BJ (cell line): ENCODE results near the gene UBE2S. TPM values are rescaled to one million over a fixed set of nuclear protein-coding genes. Genes with fewer than 3 reads are reported as not detected.

Experiments used
- CTCF ChIA-PET: fragments of 350-600 bp; formaldehyde crosslinking; extraction: SDS; loops from one replicate; lab custom pipeline; 2021; ENCODE audit warnings: antibody characterized with exemption, inconsistent platforms; lab: Yijun Ruan, JAX
- POLR2A ChIA-PET: fragments of 300-600 bp; sonication (Branson Sonifier 250); formaldehyde crosslinking; extraction: SDS; loops from one replicate; lab custom pipeline; 2021; ENCODE audit warnings: antibody characterized with exemption; lab: Charles Lee
- DNase-seq: peaks from one replicate; pipeline ENCODE4 v3.0.0-alpha.2; 2011; ENCODE audit warnings: low read depth
- H3K27me3 ChIP-seq: 2 replicates; pipeline ENCODE4 v1.6.0; 2011; ENCODE audit warnings: low read length; ENCODE audit not compliant: control insufficient read depth, insufficient read depth
- H3K36me3 ChIP-seq: 2 replicates; pipeline ENCODE4 v1.5.1; 2011; ENCODE audit warnings: low read length; ENCODE audit not compliant: control insufficient read depth, insufficient read depth
- H3K4me3 ChIP-seq: 2 replicates; pipeline ENCODE4 v1.5.1; 2011; ENCODE audit warnings: low read depth, mild to moderate bottlenecking, control low read depth, low read length
- CTCF ChIP-seq: IDR thresholded peaks from 2 replicates; pipeline ENCODE4 v1.5.1; 2011; ENCODE audit warnings: low read depth, mild to moderate bottlenecking, control low read depth, inconsistent platforms, low read length, moderate library complexity; ENCODE audit not compliant: insufficient read depth
- polyA plus RNA-seq: library from polyadenylated mRNA; depleted of rRNA; stranded (reverse); fragments of >200 nt; gene quantifications from 2 replicates; pipeline ENCODE4 v1.2.3, GENCODE V29; 2011

UBE2S gene
- polyA plus RNA-seq, 1 experiment, result 79.4 TPM

- Histone ChIP-seq H3K27me3 (no peaks in the 10 kb centered on the region), H3K36me3 (no peaks in the 10 kb centered on the region; the same call in 1 of the 2 replicates), H3K4me3 (peak overlapping the region; percentile 73)
- TF ChIP-seq CTCF, result no peak
- ChIA-PET POLR2A (interaction anchor here (0.6 to 1.8 kb wide), 2 partner anchors 31 to 35 kb away, joined by 4 to 6 read pairs; partner anchors contain the start of gene KMT5C), CTCF (interaction anchor here (2.5 kb wide), 1 partner anchor 68 kb away, joined by 15 read pairs; no protein-coding TSS in a partner anchor)
- no peak for DNase-seq
Observed at GRCh38 chr19:55369653-55370304, 37.8 kb downstream of the UBE2S start.

DNA sequence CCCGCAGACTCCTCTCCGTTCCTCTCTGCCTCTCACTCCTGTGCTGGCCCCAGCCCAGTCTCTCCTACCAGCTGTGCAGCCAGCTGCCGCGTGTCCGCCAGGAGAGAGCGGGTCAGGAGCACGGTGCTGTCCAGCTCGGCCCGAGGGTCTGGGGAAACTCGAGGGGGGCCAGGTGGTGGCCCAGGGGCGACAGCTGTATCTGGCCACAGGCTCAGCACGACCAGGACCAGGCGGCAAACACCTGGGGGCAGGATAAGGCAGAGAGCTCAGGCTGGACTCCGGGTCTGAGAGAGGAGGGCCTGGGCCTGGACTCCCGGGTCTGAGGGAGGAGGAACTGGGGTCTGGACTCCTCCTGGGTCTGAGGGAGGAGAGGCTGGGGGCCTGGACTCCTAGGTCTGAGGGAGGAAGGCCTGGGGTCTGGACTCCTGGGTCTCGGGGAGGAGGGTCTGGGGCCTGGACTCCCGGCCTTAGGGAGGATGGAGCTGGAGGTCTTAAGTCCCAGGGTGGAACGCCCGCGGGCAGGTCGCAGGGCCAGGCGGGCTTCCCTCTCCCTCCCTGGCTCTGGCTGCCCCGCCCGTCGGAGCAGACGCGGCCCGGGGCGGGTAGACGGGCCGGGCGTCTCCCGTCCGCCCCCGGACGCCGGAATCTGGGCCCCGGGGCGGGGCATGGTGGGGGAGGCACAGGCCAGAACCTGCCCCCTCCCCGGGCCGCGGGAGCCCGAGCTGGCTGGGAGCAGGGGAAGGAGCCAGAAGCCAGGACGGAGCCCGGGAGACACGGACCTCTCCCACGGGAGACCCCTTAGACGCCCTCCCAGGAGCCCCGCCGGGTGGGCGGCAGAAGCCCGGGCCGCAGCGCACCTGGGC lies 38.7 kb downstream of the UBE2S start:
- no peaks in the 10 kb centered on the region; the same call in 1 of the 2 replicates for H3K36me3 ChIP-seq
- H3K27me3 ChIP-seq, result no peaks in the 10 kb centered on the region
- CTCF ChIA-PET, result interaction anchor here (0.6 to 2.5 kb wide), 4 partner anchors 14 to 237 kb away, joined by 3 to 15 read pairs (median 4); partner anchors contain the start of gene COX6B2
- no peak for TF ChIP-seq CTCF
- POLR2A ChIA-PET, result interaction anchor here (0.6 to 1.8 kb wide), 2 partner anchors 30 to 36 kb away, joined by 4 to 6 read pairs; partner anchors contain the start of gene KMT5C
- DNase-seq, result no peak
- H3K4me3 ChIP-seq, result peak overlapping the region; percentile 73

DNA sequence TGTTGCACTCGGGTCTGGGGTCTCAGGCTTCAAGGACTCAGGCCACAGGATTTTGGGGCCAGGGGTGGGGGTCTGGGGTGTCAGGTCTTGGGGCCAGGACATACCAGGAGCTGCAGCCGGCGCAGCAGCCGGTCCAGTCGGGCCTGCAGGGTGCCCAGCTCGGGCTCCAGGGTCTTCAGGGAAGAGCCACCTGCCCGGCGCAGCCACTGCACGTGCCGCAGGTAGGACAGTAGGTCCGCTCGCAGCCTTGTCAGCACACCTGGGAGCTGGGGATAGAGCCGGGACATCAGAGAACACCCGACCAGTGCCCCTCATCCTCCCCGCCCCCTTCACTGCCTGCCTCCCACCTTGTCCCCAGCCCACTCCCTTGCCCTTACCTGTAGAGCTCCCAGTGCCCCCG lies 39.5 kb downstream of the UBE2S start:
- Histone ChIP-seq H3K36me3 (no peaks in the 10 kb centered on the region; the same call in 1 of the 2 replicates), H3K27me3 (no peaks in the 10 kb centered on the region), H3K4me3 (peak overlapping the region; percentile 73)
- ChIA-PET POLR2A (no interaction called here), CTCF (interaction anchor here (1.4 to 2.5 kb wide), 3 partner anchors 13 to 76 kb away, joined by 3 to 15 read pairs (median 5); partner anchors contain the start of gene COX6B2)
- TF ChIP-seq CTCF, result no peak
- DNase-seq, result no peak

DNA sequence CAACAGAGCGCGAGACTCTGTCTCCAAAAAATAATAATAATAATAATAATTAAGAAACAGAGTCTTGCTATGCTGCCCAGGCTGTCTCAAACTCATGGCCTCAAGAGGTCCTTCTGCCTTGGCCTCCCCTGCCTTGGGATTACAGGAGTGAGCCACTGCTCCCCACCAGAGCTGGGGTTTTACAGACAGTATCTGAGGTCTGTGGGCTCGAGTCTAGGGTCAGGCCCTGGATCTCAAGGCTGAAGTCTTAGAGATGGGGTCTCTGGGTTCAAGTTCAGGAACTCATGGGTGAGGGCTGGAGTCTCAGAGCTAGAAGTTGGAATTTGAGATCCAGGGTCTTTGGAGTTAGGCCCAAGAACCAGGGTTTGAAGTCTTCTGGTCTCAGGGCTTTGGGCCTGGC lies 40.8 kb downstream of the UBE2S start:
- Histone ChIP-seq H3K4me3 (no peak overlapping the region), H3K36me3 (no peaks in the 10 kb centered on the region; the same call in 1 of the 2 replicates), H3K27me3 (no peaks in the 10 kb centered on the region)
- TF ChIP-seq CTCF, result no peak
- DNase-seq, result no peak
- CTCF ChIA-PET, result no interaction called here
- POLR2A ChIA-PET, result interaction anchor here (1.1 kb wide), 1 partner anchor 27 kb away, joined by 3 read pairs; the partner anchor contains the start of gene KMT5C
